A549 treated with CpdA at 1 μM for 4 hours (cell line): ENCODE results near the gene ZNF624. TPM values are rescaled to one million over a fixed set of nuclear protein-coding genes. Genes with fewer than 3 reads are reported as not detected.

Experiments
- total RNA-seq: library from RNA; stranded (reverse); fragments of 200-300 nt; extraction: Qiagen RNA extraction; gene quantifications from 5 replicates; pipeline ENCODE4 v1.2.3, GENCODE V29; 2022; ENCODE audit warnings: low read depth

ZNF624 gene
- total RNA-seq = 1.5 to 3.8 TPM (median 2.8 TPM) in 5 replicates

DNA sequence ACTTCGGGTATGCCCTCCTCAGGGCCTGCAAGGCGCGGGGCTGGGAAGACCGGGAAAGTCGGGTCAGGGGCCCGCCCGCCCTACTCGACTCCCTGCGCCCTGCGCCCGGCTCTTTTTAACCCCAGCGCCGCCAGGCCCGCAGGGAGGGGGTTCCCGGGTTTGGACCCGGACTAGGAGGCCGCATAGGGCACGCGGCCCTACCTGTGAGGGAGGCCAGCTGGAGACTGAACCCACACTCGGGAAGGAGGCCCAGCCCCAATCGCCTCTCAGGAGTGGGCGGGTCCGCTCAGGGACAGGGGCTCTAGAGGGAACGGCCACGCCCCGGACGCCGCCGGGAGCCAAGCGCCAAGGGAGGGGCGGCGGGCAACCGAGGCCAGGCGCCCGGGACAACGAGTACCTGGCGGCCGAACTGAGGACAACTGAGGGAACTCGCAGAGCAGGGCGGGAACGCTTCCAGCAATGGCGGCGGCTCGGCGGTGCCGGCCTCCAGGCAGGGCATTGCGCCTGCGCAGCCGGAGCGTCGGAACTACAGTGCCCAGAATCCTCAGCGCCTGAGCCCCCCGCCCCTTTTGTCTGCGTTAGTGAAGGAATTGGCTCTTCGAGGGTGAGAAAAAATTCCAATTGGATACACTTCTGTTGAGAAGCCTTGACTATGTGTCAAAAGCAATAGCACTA, at the start of gene ZNF624:
Gene ZNF624 (minus strand): TSS at position 484 of the 675 bp plus-strand sequence.

DNA sequence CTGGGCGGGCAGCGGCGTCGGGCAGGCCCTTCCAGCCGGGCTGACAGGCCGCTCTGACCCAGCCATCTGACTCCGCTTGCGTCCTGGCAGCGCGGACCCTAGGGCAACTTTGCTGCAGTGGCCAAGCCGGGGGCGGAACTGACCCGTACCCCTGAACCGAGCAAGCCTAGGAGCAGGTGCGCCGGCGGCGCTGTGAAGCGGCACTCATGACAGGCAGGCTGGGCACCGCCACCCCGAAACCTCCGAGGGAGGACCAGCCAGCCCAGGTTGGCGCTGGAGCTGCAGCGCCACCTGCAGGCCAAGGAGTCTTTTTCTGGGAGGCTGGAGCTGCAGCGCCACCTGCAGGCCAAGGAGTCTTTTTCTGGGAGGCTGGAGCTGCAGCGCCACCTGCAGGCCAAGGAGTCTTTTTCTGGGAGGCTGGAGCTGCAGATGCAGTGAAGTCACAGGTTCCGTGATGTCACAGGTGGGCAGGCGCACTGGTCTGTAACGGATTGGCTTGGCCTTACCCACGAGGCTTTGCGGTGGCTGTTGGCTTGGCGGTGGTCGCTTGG, 36.2 kb upstream of the ZNF624 start, which contains the start of gene CCDC144A:
Gene CCDC144A (plus strand): TSS at position 511 of the 551 bp plus-strand sequence. CDS start 160 bp downstream, outside the sequence.

Other genes with a start within 250 kb of the ZNF624 start
- gene TRPV2, start 238.3 kb downstream of the ZNF624 start, total RNA-seq = 0.42 to 0.69 TPM (median 0.59 TPM) in 5 replicates
- 0.96 to 1.4 TPM (median 1.2 TPM) in 5 replicates for gene LRRC75A, start 161.7 kb downstream of the ZNF624 start, total RNA-seq
- gene ZNF287, start 84.6 kb downstream of the ZNF624 start, total RNA-seq = 10.9 to 16.7 TPM (median 13.4 TPM) in 5 replicates
- 0.66 to 1.6 TPM (median 1.5 TPM) in 5 replicates for gene CCDC144A, start 36.4 kb upstream of the ZNF624 start, total RNA-seq